NK-92 (cell line): ENCODE results near the gene PLOD2.
"Not testable (repeated sequence)": the region's sequence is repeated elsewhere in the genome, so short reads cannot be mapped to it uniquely, and the experiment has no call there.

Experiments
- DNase-seq: peaks from one replicate; lab custom pipeline; 2025; ENCODE audit not compliant: unreplicated experiment; lab: John Stamatoyannopoulos, UW

The PLOD2 gene

GRCh38 chr3:146142757-146143156 is 18.2 kb downstream of the PLOD2 start:
- DNase-seq, result no peak

- DNase-seq, result no peak
Observed at GRCh38 chr3:146139586-146140110, 21.3 kb downstream of the PLOD2 start.

GRCh38 chr3:146138902-146139301 is 22.1 kb downstream of the PLOD2 start:
- no peak for DNase-seq

- no peak for DNase-seq
Observed at GRCh38 chr3:146136647-146137046, 24.3 kb downstream of the PLOD2 start.

GRCh38 chr3:146134348-146135117 is 26.5 kb downstream of the PLOD2 start:
- no peak for DNase-seq

GRCh38 chr3:146133441-146133840 is 27.5 kb downstream of the PLOD2 start:
- no peak for DNase-seq

GRCh38 chr3:146131616-146132410 is 29.2 kb downstream of the PLOD2 start:
- DNase-seq, result no peak

- no peak for DNase-seq
Observed at GRCh38 chr3:146130881-146131371, 30.1 kb downstream of the PLOD2 start.

GRCh38 chr3:146129750-146130149 is 31.2 kb downstream of the PLOD2 start:
- no peak for DNase-seq

GRCh38 chr3:146128939-146129338 is 32.0 kb downstream of the PLOD2 start:
- no peak for DNase-seq

- DNase-seq, result no peak
Observed at GRCh38 chr3:146128179-146128578, 32.8 kb downstream of the PLOD2 start.

- DNase-seq, result no peak
Observed at GRCh38 chr3:146125951-146126350, 35.0 kb downstream of the PLOD2 start.

GRCh38 chr3:146124126-146124801 is 36.7 kb downstream of the PLOD2 start:
- no peak for DNase-seq

- DNase-seq, result no peak
Observed at GRCh38 chr3:146117406-146118285, 43.3 kb downstream of the PLOD2 start.

- no peak for DNase-seq
Observed at GRCh38 chr3:146115619-146116018, 45.4 kb downstream of the PLOD2 start.

GRCh38 chr3:146113804-146114203 is 47.2 kb downstream of the PLOD2 start:
- not testable (repeated sequence) for DNase-seq

GRCh38 chr3:146111337-146111736 is 49.6 kb downstream of the PLOD2 start:
- no peak for DNase-seq

- no peak for DNase-seq
Observed at GRCh38 chr3:146110161-146110560, 50.8 kb downstream of the PLOD2 start.

- DNase-seq, result no peak
Observed at GRCh38 chr3:146106986-146107385, 54.0 kb downstream of the PLOD2 start.

- no peak for DNase-seq
Observed at GRCh38 chr3:146104068-146104467, 56.9 kb downstream of the PLOD2 start.
